Psoas muscle (tissue), 8 donors: ENCODE results near the gene PPP1R2. TPM values are rescaled to one million over a fixed set of nuclear protein-coding genes. Genes with fewer than 3 reads are reported as not detected.

Experiments used
- ATAC-seq, 4 donors: fragments of 200-7000 bp; cut with Tn5 transposase; one replicate each; pipeline ENCODE4 v1.9.1; 2020; ENCODE audit warnings: moderate library complexity in 3 of 4, mild to moderate bottlenecking in 2 of 4
- DNase-seq, 2 donors: peaks; one replicate each; pipeline ENCODE4 v3.0.0-alpha.2; 2020
- H3K27ac ChIP-seq: fragments of 200-600 bp; one replicate; pipeline ENCODE4 v1.8.0; 2022
- H3K27me3 ChIP-seq, 3 donors: fragments of 200-600 bp in 1 of 3; one replicate each; pipeline versions ENCODE4 v1.6.1 to v1.8.0; 2013 to 2022; ENCODE audit warnings: low read length in 2 of 3, mild to moderate bottlenecking in 2 of 3, moderate library complexity in 1 of 3; ENCODE audit not compliant: insufficient read depth in 3 of 3
- H3K36me3 ChIP-seq, 2 donors: fragments of 200-600 bp in 1 of 2; one replicate each; pipeline versions ENCODE4 v1.6.1 to v1.8.0; 2013 to 2022; ENCODE audit warnings: low read depth in 1 of 2, mild to moderate bottlenecking in 1 of 2, moderate library complexity in 1 of 2; ENCODE audit not compliant: insufficient read depth in 1 of 2
- H3K4me1 ChIP-seq: fragments of 200-600 bp; one replicate; pipeline ENCODE4 v1.8.0; 2022
- H3K4me3 ChIP-seq: fragments of 200-600 bp; one replicate; pipeline ENCODE4 v1.8.0; 2022; ENCODE audit warnings: mild to moderate bottlenecking
- H3K9me3 ChIP-seq: fragments of 200-600 bp; one replicate; pipeline ENCODE4 v1.8.0; 2022
- WGBS, 3 donors: extraction: QIAGEN DNeasy Blood & Tissue Kit; methylation state at CpG; one replicate each; pipeline versions ENCODE4 v1.1.6 to v1.1.7; 2013; 5-methylcytosine and 5-hydroxymethylcytosine counted together
- intact Hi-C, 2 donors: fragments of 100-400 bp; cut with DNase I; formaldehyde crosslinking; loops; one replicate each; pipeline versions ENCODE4 v1.11.0 to v1.14.2; 2022
- polyA plus RNA-seq, 3 donors: library from polyadenylated mRNA; stranded (reverse); fragments of 200-250 nt; gene quantifications; one replicate each; pipeline ENCODE4 v1.2.3, GENCODE V29; 2013
- total RNA-seq, 4 donors: library from RNA; stranded (reverse); fragmentation: NEBNext Ultra II Directional in 2 of 4; extraction: Animal tissue kit (Norgen Biotek cat#: 25700) in 2 of 4; gene quantifications; one replicate each; pipeline versions ENCODE4 v1.2.1 to v1.2.4, GENCODE V29; 2021 to 2023
- TF ChIP-seq, protein P1 (sequence below): fragments of 200-600 bp; IDR thresholded peaks from one replicate; pipeline ENCODE4 v1.8.0; 2022; ENCODE audit warnings: antibody characterized with exemption
- donor health status: healthy with polysubstance abuse.
- donor health status: DM: no; HTN: no; CAD: no; lungs with moderate emphysema.
- donor health status: Bipolar disorder and iron deficiency.
- donor health status: healthy.
- donor health status: DM: yes; HTN: yes; CAD: no.
- donor health status: DM: no; HTN: no; CAD: no.
- donor health status: DM: no; HTN: no; CAD: no.
- donor health status: DM: yes; HTN: yes; CAD: no.

PPP1R2 gene
- total and polyA plus RNA-seq, 7 donors: 45.0 to 152 (median 81.9) TPM

DNA sequence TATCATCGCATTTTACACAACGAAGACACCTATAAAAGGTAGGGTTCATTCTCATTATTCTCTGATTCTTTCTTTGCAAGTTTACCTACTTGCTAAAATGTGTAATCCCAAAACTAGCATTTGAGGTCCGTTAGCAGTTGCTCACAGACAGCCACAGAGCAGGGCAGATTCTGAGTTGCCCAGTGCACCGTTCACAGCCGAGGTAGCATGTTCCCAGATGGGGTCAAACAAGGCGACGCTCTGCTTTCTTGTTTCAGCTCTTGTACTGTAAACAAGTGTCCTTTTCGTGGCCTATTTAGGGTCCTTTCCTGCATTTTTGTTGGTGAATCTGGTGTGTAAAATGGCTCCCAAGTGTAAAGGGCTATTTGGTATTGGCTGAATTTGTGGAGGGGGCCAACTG is 3.1 kb downstream of the PPP1R2 start:
- H3K9me3 ChIP-seq: no peaks in the 10 kb centered on the region
- TF ChIP-seq, protein P1, sequence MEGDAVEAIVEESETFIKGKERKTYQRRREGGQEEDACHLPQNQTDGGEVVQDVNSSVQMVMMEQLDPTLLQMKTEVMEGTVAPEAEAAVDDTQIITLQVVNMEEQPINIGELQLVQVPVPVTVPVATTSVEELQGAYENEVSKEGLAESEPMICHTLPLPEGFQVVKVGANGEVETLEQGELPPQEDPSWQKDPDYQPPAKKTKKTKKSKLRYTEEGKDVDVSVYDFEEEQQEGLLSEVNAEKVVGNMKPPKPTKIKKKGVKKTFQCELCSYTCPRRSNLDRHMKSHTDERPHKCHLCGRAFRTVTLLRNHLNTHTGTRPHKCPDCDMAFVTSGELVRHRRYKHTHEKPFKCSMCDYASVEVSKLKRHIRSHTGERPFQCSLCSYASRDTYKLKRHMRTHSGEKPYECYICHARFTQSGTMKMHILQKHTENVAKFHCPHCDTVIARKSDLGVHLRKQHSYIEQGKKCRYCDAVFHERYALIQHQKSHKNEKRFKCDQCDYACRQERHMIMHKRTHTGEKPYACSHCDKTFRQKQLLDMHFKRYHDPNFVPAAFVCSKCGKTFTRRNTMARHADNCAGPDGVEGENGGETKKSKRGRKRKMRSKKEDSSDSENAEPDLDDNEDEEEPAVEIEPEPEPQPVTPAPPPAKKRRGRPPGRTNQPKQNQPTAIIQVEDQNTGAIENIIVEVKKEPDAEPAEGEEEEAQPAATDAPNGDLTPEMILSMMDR: no peak
- ATAC-seq: no peak
- no peaks in the 10 kb centered on the region for H3K27me3 ChIP-seq
- no peaks in the 10 kb centered on the region for H3K36me3 ChIP-seq
- no peak for DNase-seq
- H3K27ac ChIP-seq: peak overlapping the region; percentile 98
- H3K4me3 ChIP-seq: peak overlapping the region; percentile 96
- intact Hi-C loops: no loop called here
- peaks cover 70% of the 10 kb centered on the region for H3K4me1 ChIP-seq
- 36 to 60% (median 49%) methylated on average over 8 of the region's 8 CpGs for WGBS, 3 donors

- TF ChIP-seq, protein P1: no peak
- intact Hi-C loops: no loop called here
- H3K4me1 ChIP-seq: peaks cover 69% of the 10 kb centered on the region
- H3K36me3 ChIP-seq: no peaks in the 10 kb centered on the region
- ATAC-seq (no peak), DNase-seq (no peak)
- no peaks in the 10 kb centered on the region for H3K9me3 ChIP-seq
- H3K27me3 ChIP-seq: no peaks in the 10 kb centered on the region
- peak overlapping the region; percentile 98 for H3K27ac ChIP-seq
- 65 to 85% (median 72%) methylated on average over 5 of the region's 5 CpGs for WGBS, 3 donors
- peak overlapping the region; percentile 96 for H3K4me3 ChIP-seq
Measured at GRCh38 chr3:195539479-195539878, 3.6 kb downstream of the PPP1R2 start.

- intact Hi-C loops: no loop called here
- Histone ChIP-seq H3K4me3 (peak overlapping the region; percentile 96), H3K27ac (peak overlapping the region; percentile 98), H3K27me3 (no peaks in the 10 kb centered on the region), H3K36me3 (no peaks in the 10 kb centered on the region), H3K4me1 (peaks cover 71% of the 10 kb centered on the region), H3K9me3 (no peaks in the 10 kb centered on the region)
- no peak for DNase-seq
- TF ChIP-seq, protein P1: no peak
- 25 to 32% (median 31%) methylated on average over 2 of the region's 2 CpGs for WGBS, 3 donors
- peak; percentile 75 to 87 (median 80) for ATAC-seq
Measured at GRCh38 chr3:195537995-195538394, 5.1 kb downstream of the PPP1R2 start.

- no peak for ATAC-seq
- no peaks in the 10 kb centered on the region for H3K9me3 ChIP-seq
- WGBS, 3 donors: 66 to 75% (median 70%) methylated on average over 5 of the region's 5 CpGs
- DNase-seq: no peak
- no peaks in the 10 kb centered on the region for H3K36me3 ChIP-seq
- peaks cover 80% of the 10 kb centered on the region for H3K4me1 ChIP-seq
- H3K27me3 ChIP-seq: no peaks in the 10 kb centered on the region
- H3K27ac ChIP-seq: peak overlapping the region; percentile 51
- TF ChIP-seq, protein P1: no peak
- intact Hi-C loops: no loop called here
- H3K4me3 ChIP-seq: no peak overlapping the region
Measured at GRCh38 chr3:195535293-195535692, 7.8 kb downstream of the PPP1R2 start.

DNA sequence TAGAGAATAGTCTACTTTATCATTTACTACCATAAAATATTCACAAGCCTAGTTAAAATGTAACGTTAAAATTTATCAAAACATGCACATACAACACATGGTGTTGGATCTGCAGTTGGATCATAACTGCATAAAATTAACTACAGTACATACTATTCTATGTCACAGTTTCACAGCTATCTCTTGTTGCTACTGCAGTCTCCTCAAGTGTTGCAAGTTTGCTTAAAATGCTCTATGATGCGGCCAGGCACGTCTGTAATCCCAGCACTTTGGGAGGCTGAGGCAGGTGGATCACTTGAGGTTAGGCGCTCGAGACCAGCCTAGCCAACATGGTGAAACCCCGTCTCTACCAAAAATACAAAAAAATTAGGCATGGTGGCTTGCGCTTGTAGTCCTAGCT is 10.3 kb downstream of the PPP1R2 start:
- WGBS, 3 donors: 41 to 56% (median 49%) methylated on average over 7 of the region's 7 CpGs
- Histone ChIP-seq H3K4me1 (peaks cover 72% of the 10 kb centered on the region), H3K4me3 (peak overlapping the region; percentile 8), H3K27ac (peak overlapping the region; percentile 73), H3K36me3 (peaks cover 0 to 11% of the 10 kb centered on the region in 2 donors), H3K27me3 (no peaks in the 10 kb centered on the region), H3K9me3 (no peaks in the 10 kb centered on the region)
- ATAC-seq (peak; percentile 67 to 78 (median 75)), DNase-seq (no peak)
- TF ChIP-seq, protein P1: no peak
- intact Hi-C loops: loop anchor here in 1 of 2 donors (5.0 kb wide), 1 partner anchor 861 kb away; the partner anchor contains the start of gene LSG1
